NCI-H446 (cell line): ENCODE data around the gene PNRC2.
"Not testable (repeated sequence)": the region's sequence is repeated elsewhere in the genome, so short reads cannot be mapped to it uniquely, and the experiment has no call there.

Experiments used
- DNase-seq, 2 experiments: peaks; one replicate each; lab custom pipeline; 2025; lab: John Stamatoyannopoulos, UW

Gene PNRC2

DNA sequence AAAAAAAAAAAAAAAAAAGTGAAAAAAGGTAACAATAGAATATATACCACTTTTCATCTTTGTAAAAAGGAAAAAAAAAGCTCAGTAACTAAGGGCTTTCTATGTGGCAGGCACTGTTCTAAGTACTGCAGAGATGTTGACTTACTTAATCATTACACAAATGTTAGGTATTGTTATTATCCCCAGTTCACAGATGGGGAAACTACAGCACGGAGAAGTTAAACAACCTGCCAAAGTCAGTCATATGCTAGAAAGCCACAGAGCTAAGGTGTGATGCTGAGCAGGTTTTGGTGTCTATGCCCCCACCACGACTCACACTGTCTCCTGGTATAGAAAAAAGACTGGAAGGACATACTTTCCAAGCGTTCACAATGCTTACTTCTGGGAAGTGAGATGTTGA, 6.6 kb upstream of the PNRC2 start:
- DNase-seq, result no peak

GRCh38 chr1:23957096-23957495, 2.5 kb upstream of the PNRC2 start:
- peak; percentile 41 to 90 for DNase-seq

- DNase-seq, result not testable (repeated sequence)
Measured at GRCh38 chr1:23958040-23958809, 1.4 kb upstream of the PNRC2 start.

DNA sequence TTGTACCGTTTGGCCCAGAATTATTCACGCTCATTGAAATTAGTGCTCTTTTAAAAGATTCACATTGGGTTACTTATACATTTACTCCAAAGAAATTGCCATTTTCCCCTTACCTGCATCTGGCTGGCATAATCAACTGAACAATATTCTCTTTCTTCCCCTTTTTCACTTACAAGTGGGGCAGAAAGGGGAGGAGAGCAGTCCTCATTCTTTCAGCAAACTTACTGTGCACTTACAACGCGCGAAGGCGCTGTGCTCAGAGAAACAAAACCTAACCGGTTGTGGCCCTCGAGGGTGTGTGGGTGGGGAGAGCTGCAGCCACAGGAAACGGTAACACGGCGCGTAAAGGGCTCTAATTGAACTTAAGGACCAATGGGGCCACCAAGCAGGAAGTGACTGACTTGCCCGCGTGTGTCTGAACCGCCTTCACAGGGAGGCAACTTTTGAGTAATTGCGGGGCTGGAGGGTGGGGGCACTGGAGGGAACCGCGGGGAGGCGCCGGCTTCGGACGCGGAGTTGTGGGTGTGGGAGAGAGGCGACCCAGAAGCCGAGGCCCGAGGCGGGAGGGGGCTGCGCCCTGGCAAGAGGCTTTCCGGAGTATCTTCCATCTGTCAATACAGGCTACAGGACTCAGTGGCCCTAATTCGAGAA, 693 bp upstream of the PNRC2 start:
- peak; percentile 80 to 84 for DNase-seq

GRCh38 chr1:23960291-23961020, 828 bp downstream of the PNRC2 start:
- DNase-seq, result no peak

DNA sequence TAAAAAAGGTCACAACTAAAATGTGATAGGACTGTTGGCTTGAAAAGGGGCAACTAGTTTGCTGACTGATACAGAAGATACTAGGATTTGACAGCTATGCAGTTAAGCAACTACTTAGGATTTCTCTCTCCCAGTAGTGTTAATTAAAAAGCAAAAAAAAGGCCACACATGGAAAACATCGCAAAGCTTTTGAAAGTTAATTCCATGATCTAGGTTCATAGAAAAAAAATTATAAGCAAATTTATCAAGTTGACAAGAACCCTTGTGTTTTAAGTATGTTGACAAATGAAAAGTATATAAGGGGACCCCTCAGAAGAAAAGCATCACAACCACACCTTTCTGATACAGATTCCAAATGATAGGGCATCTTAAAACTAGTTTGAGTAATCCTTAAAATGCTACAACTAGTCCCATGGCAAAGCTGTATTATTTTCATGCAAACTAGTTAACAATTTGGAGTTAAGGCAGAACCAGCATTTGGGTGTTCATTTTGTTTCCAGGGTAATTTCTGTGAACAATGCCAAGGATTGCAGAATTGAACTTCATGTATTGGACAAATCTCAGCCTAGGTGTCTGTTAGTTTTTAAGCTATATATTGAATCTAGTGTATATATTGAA, 4.1 kb downstream of the PNRC2 start:
- no peak for DNase-seq

- no peak for DNase-seq
Measured at GRCh38 chr1:23964235-23964668, 4.6 kb downstream of the PNRC2 start.

- DNase-seq, result no peak
Measured at GRCh38 chr1:23964790-23965740, 5.4 kb downstream of the PNRC2 start.

- no peak for DNase-seq
Measured at GRCh38 chr1:23966973-23967493, 7.4 kb downstream of the PNRC2 start.

- no peak for DNase-seq
Measured at GRCh38 chr1:23967871-23968270, 8.2 kb downstream of the PNRC2 start.

DNA sequence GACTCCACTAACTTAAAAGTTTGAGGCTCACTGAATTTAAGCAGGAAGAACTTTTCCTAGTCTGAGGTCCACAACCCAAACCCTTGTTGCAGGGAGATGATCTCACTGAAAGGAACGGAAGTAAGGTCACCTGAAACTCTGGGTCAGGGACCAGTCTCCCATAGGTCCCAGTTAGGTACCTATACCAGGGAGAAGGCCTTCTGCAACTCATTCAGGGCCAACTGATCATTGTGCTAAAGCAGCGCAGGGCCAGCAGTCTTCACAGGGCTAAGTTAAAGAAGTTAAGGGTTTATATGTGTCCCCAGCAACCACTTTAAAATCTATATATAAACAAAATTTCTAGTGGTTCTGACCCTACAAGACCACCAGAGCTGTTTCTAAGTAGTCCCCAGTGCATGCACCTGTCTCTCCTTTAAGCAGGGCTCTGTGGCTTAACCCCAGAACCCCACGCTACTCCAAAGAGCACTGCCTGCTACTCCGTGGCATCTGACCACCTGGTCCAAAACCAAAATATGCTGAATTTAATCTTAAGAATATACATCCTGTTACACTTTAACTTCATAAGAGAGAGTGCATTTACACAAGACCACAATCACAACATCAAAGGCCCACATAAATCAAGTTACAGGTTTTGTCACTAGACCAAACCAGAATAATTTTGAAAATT, 17.7 kb downstream of the PNRC2 start:
- no peak for DNase-seq

- DNase-seq, result no peak
Measured at GRCh38 chr1:23977854-23978191, 18.2 kb downstream of the PNRC2 start.

GRCh38 chr1:23978805-23979204, 19.2 kb downstream of the PNRC2 start:
- no peak for DNase-seq

GRCh38 chr1:23979387-23979880, 19.8 kb downstream of the PNRC2 start:
- peak in 1 of 2 experiments; percentile 42 for DNase-seq

- DNase-seq, result peak; percentile 99 to 100
Measured at GRCh38 chr1:23979881-23980727, 20.5 kb downstream of the PNRC2 start, which contains the start of gene SRSF10. TSS of gene SRSF10 (minus strand) at chr1:23980327. CDS start at chr1:23980255, 72 bp downstream.

- peak in 1 of 2 experiments; percentile 51 for DNase-seq
Measured at GRCh38 chr1:23980728-23981070, 21.1 kb downstream of the PNRC2 start.

GRCh38 chr1:23984417-23985186, 25.0 kb downstream of the PNRC2 start:
- DNase-seq, result peak in 1 of 2 experiments; percentile 24

- not testable (repeated sequence) for DNase-seq
Measured at GRCh38 chr1:23987038-23987437, 27.4 kb downstream of the PNRC2 start.

DNA sequence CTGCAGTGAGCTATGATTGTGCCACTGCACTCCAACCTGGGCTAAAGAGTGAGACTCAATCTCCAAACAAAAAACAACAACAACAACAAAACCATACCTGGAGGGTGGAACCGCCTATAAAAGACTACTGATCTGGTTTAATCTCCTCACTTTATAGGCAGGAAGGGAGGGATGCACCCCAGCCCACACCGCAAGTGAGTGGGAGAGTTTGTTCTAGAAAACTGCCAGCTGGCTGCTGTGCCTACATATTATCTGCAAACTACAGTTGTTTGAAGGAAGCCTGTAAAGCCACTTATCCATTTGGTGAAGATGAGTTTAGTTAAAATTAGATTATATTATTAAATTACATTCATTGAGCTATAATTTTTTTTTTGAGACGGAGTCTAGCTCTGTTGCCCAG, 29.6 kb downstream of the PNRC2 start:
- DNase-seq, result no peak
